Measurements from ENCODE around the gene KRT5. TPM values are rescaled to one million over a fixed set of nuclear protein-coding genes. Genes with fewer than 3 reads are reported as not detected.
A peak's percentile ranks its signal among the peaks of the same experiment; 100 is the strongest.

KRT5 gene
- total RNA-seq, 1 donor from 2014 or later, result 388 TPM

DNA sequence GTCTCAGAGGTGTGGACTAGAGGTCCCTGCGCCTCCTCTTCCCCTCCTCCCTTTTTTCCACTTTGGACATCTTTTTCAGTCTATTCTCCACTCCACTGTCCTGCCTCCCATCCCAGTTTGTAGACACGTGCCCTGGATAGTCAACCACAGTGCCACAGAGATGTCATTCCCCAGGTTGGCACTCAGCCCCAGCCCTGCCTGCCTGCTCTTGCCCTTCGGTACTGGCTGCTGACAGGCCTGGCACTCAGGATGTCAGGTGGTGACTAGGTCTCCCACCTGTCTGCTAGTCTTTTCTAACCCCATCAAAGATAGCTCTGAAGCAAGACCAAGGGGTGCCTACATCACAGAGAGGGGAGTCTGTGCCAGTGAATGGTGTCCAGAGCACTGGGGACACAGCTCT is 16.9 kb upstream of the KRT5 start:
- DNase-seq (ENCODE audit: low spot score), result no peak

DNA sequence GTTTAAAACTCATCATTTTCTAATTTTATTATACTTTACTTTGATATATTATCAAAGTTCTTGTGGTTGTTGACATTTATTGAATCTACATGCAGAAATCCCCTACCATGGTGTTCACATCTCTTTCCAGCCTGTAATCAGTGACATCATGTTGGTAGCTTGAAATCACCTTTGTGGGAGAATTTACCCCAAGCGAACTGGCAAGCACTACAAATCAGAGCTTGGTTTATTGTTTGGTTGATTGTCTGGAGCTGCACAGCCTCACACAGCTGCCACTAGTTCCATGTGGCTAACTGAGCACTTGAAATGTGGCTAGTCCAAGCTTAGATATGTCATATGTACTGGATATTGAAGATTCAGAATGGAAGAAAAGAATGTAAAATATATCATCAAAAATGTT is 15.4 kb upstream of the KRT5 start:
- DNase-seq (ENCODE audit: low spot score), result no peak

DNA sequence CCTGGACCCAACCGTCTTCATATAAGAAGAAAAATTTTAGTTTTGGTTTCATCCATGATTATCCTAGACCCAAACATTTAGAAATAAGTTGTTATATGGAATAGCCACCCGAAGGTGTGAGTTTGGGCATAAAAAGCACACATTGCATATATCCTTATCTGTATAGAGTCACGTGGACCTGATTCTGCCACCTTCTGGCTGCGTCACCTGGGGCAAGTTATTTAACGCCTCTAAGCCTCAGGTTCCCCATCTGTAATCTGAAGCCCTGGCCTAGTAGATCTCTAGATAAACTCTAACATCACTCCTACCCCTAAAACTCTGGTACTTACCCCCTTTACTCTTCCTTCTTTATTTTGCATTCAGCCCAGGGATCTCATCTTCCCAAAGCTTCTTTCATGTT is 14.3 kb upstream of the KRT5 start:
- DNase-seq (ENCODE audit: low spot score), result no peak

DNA sequence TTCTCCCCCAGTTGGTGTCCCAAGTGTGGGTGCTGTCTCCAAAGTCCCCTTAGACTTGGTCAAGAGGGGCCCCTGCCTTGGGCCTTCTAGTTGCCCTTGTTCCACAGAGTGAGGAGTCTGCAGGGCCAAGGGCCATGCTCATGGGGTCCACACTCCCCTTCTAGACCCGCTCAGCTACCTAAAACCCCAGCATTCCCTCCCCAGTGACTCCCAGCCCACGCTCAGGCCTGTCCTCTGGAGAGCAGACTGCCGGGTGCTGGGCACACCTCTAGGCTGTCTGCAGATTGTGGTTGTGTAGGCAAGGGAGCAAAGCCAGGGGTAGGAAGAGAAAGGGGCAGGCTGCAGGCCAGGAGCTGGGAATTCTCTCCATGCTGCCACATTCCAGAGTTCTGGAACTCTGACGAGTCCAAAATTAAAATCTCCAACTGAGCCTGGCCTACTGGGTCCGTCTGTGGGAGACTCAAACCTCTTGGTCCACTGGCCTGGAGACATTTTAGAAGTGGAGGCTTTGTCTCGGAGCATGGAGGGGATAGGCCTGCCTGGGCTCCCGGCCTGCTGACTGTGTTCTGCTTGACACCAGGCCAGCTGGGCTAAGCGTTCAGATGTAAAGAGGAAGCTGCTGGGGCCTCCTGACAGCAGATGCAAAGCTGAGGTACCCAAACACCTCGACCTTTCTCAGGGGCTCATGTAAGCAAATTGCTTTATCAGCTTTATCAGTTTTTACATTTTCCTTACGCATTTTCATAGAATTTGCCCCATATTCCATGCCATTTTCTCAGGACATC is 13.7 kb upstream of the KRT5 start:
- DNase-seq (ENCODE audit: low spot score), result no peak

DNA sequence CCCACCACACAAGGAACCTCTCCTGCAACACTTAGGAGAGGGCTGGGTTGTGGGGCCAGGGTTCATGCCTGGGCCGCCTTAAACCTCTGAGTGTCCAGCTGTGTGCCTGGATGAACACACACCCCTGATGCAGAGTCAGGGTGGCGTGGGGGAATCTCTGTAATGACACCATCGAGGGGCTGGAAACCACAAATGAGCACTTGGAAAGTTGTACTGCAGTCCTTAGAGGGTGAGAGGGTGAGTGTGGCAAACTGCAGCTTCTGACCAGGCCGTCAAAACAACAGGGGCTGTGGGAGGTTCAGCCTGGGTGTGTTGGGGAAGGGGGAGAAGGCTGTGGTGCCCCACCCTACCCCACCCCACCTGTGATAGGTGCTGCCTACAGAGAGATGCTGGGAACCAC is 12.4 kb upstream of the KRT5 start:
- DNase-seq (ENCODE audit: low spot score), result no peak

DNA sequence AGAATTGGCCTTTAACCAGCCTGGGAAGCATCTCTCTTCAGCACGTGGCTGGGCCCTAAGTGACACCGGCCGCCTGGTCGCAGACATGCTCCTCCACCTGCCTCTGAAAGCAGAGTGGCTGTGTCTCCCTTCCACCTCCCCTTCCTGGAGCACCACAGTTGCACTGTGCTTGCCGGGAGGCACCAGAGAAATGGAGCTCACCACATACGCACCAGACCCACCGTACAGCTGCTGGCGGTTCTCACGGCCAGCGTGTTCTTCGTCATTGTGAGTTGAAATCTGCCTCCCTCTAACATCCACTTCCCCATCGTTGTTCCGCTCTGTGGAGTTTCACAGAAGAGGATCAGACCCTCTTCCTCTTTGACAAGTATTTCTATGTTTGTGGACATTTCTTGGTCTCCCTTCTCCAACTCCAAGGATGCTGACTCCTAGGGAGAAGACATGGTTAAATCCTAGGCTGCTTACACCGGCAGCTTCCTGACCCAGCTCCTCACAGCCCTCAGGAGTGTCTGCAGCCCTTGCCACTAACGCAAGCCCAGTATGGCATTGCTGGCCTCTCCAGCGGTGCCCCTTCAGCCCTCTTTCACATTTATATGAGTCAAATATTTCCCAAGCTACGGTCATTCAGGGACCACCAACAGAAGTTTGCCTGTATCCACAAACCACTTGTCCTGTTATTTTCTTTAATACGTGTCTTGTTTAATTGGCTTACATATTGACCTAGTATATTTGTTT is 11.5 kb upstream of the KRT5 start:
- DNase-seq (ENCODE audit: low spot score), result no peak

DNA sequence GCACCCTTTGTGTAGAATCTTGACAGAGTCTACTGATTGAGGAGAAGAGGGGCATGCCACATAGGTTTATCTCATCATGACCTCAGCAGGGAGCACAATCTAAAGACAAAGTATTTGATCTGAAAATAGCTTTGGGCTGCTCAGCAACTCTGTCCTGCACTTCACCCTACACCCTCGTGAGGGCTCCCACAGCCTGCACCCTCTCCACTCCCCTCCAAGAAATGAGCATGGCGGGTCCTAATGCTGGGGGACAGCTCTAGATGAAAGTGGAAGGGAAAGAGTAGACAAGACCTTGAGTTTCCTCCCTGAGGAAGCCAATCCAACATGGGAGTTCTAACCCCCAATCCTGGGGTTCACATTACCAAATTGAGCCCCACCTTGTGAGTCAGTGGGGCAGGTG is 10.7 kb upstream of the KRT5 start:
- DNase-seq (ENCODE audit: low spot score), result no peak

DNA sequence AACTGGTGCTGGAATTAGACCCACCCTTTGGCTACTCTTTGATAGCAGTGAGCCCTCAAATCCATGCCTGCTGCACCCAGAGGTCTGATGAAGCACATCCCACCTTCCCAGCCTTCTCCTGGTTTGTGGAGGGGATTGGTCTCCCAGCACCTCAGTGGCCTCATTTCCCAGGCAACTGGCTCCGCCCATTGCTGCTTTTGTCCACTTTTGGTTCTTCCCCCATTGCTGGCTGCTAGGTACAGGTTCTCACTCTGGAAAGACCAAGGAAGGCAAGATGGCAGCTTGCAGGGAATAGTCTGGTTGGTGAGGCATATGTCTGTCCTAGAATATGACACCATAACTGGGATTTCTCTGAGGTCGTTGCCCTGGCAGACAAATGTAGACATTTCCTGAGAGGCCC is 10.2 kb upstream of the KRT5 start:
- DNase-seq (ENCODE audit: low spot score), result no peak

DNA sequence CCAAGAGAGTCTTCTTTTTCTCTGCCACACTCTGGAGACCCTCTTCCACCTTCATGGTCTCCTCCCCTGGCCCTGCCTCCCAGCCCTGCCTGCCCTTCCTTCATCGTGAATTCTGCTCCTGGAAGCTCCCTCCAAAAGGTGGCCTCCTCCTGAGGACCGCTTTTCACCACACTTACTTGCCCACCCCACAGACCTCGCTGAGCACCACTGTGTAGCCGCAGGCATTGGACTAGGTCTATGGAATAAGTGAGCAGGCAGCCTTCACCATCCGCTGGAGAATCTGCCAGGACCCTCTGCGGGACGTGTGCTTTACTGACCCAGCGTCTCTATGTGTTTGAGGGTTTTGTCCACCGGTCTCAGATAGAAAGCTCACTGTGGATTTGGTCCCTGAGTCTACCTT is 9.7 kb upstream of the KRT5 start:
- DNase-seq (ENCODE audit: low spot score), result peak; percentile 32

DNA sequence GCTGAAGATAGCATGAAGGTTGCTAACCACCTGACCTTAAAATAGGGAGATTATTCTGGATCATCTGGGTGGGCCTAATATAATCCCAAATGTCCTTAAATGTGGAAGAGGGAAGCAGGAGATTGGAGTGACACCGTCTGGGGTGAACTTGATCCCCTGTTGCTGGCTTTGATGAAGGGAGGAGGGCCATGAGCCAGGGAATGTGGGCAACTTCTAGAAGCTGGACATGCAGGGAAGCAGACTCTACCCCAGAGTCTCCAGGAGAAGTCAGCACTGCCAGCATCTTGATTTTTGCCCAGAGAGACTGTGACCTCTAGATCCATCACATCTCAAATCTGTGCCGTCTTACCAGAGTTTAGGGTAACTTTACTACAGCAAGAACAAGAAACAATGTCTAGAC is 9.2 kb upstream of the KRT5 start:
- peak; percentile 28 for DNase-seq (ENCODE audit: low spot score)

DNA sequence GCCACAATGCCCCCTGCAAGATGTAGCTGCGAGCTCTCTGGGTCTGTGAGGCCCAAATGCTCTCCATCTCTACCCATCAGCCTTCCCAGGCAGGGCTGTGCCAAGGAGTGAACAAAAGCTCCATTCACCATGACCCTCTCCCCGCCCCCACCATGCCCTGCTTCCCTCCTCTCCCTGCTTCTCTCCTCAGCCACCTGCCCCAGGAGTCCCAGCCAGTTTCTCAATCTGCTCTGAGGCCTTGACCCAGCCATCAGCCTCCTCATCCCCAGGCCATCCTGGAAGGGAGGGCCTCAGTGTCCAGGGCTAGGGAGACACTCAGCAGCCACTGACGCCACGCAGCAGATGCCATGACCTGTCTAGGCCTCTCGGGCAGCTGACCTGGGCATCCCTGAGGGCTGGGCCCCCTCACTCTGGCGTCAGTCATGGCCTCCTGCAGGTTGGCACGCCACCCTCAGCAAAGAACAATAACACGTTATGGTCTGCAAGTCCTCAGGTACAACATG is 8.5 kb upstream of the KRT5 start:
- peak; percentile 37 for DNase-seq (ENCODE audit: low spot score)

DNA sequence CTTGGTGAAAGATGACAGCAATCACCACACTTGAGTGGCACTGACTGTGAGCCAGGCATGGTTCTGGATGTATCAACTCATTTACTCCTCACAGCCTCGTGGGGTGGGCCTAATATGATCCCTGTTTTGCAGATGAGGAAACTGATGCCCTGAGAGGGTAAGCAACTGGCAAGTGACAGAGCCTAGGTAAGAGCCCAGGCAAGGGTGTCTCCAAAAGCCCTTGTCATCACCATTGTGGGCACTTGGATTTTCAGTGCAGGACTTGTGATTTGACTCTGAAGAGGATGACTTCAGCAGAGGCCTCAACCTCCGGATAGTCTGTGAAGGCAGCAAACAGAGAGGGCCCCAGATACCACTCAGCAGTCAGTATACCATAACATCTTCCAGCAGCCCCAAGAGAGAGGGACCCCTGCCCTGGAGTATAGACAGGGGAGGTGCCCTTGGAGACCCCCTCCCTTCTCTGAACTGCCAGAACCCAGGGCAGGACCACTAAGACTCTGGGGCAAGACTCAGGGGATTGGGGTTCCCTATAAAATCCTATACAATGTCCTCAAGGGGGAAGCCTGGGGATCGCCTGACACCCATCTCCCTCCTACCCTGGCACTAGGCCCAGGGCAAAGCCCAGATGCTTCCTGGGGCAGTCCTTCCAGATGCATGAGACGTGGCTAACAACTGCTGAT is 7.1 kb upstream of the KRT5 start:
- peak; percentile 29 for DNase-seq (ENCODE audit: low spot score)

DNA sequence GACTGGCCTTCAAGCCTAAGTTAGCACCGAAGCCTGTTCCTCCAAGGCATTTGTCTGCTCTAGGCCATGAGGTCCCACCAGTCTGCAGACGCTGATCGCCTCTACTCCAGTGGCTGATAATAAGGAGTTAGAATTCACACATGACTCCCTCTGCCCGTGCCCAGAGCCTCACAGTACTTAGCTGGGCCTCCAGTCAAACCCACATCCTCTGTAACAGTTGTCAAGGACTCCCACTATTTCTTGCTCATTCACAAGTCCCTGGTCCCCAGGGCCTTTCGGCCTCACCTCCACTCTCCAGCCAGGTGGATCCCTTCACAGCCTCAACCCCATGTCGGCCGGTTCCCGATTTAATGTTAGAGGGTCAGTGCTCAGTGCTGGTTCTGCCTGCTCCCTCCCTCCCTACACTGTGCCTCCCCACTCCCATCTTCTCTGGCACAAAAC is 6.3 kb upstream of the KRT5 start:
- DNase-seq (ENCODE audit: low spot score), result peak; percentile 38

DNA sequence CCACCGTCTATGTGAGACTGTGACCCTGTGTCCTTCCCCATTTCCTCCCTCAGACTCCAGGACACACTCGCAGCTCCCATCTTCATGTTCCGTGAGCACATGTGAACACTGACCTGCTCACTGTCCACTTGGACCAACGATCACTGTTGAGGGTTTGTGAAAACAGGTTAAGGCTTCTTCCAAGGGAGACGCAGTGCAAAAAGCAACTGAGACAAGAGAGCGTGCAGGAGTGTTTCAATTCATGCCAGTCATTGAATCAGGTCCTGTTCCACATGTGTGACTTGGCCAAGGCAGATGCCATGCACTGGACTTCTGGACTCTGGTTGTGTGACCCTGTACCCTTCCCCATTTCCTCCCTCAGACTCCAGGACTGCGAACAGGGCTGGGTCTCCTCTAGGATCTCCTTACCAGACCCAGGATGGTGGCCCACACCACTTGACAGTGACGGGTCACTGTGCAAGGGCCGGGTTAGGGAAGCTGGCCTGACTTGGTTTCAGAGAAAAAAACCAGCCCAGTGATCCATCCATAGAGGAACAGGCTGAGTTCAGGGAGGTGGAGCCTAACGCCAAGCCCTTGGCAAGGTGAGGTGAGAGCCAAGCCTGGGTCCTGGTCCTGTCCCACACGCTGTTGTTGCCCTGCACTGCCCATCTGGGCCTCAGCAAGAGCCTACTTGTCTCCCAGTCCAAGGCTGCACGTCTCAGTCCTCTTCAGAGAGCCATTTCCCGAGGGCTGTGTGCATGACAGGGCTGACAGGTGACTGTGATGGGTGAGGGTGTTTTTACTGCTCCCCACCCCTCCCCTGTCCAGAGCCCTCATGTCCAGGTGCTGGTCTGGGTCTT is 5.7 kb upstream of the KRT5 start:
- DNase-seq (ENCODE audit: low spot score), result peak; percentile 37

DNA sequence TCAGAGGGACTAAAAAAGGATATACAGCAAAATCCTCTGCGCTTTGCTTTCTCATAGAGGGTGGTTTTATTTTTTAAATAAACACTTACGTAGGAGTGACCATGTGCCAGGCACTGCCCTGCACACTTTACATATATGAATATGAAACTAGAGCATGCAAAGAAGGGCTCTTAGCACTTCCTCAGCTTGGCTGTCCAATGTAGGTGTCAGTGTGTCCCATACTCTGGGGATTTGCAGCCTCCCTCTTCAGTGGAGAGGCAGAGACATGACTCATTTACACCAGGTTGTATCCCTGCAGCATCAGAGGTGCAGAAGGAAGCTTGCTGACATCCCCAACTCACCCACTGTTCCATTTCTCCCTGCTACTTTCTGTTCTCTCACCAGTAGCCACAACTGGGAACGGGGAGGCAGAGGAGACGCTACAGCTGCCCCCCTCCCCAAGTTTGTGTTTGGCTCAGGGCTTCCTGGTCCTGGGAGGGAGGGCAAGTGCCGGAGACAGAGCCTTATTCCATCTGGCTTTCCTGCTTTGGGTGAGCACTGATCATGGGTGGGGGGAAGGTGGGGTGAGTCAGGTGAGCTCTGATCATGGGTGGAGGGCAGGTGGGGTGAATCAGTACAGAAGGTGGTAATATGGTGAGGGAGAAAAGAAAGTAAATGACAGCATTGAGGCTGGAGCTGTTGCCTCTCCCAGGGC is 4.9 kb upstream of the KRT5 start:
- peak; percentile 35 for DNase-seq (ENCODE audit: low spot score)

DNA sequence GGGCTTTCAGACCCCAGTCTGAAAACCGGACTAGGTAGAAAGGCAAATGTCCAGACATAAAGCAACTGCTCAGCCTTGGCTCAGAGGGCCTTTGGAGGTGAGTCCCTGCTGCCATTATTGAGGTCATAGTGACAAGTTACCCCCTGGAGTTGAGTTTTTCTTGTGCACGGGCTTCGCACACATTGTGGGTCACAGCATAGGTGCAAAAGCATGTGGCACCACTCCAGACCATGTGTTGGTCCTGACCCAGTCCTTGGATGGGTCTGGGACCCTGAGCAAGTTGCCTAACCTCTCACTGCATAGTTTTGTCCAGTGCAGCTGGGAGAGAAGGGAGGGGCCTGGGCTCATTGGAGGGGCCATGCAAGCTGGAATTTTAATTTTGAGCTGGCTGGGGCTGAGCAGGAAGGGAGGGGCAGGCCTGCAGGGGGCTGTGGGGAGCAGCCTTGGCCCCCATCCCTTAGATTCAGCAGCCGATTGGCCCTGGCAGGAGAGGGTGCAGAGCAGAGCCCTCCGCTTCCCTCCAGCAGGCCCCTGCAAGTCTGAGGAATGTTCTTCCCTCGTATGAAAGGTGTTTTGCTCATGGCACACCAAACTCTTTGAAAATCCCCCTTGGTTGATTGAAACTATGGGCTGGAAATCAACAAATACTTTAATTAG is 4.2 kb upstream of the KRT5 start:
- peak; percentile 41 for DNase-seq (ENCODE audit: low spot score)

DNA sequence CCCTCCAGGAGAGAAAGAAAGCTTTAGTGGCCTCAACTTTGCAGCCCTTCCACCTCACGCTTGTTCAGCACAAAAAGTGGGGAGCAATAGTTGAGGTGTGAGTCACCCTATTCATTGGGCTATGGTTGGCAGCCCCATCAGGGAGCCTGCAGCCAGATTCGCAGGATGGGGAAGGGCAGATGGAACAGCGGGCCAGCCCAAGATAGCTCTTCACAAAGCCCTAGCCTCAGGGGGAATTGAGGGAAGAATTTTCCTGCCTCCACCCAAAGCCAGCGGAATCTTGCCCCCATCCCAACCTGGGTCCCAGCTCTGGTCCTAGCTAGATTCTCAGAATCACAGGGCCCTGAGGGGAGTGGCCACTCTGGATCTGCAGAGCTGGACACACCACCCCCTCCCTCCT is 3.6 kb upstream of the KRT5 start:
- DNase-seq (ENCODE audit: low spot score), result peak; percentile 34

DNA sequence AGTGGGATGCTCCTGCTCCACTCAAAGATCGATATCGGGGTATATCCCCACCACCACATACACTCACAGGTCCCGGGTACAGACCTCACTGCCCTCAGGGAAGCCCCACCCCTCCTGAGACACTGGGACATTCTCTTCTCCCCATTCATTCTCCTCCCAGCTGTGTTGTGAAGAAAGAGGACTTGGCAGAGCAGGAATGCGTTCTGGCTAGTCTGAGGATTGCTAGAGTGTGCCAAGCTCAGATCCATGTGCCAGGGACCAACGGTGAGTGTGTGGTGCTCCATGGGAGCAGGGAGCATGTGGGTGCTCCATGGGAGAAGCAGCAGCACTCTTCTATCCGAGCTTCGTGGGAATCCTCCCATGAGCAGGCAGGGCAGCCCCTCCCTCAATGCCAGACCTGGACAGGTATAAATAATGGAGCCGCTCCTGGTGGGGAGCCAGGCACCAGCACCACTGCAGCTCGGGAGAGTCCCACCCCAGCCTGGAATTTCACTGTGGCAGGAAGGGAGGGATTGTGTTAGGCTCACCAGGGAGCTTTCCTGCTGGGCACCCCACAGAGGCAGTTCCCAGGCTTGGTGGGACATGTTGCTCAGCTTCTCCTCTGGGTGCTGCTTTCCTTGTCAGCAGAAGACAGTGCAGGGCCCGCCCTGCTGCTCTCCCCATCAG is 2.3 kb upstream of the KRT5 start:
- no peak for DNase-seq (ENCODE audit: low spot score)

DNA sequence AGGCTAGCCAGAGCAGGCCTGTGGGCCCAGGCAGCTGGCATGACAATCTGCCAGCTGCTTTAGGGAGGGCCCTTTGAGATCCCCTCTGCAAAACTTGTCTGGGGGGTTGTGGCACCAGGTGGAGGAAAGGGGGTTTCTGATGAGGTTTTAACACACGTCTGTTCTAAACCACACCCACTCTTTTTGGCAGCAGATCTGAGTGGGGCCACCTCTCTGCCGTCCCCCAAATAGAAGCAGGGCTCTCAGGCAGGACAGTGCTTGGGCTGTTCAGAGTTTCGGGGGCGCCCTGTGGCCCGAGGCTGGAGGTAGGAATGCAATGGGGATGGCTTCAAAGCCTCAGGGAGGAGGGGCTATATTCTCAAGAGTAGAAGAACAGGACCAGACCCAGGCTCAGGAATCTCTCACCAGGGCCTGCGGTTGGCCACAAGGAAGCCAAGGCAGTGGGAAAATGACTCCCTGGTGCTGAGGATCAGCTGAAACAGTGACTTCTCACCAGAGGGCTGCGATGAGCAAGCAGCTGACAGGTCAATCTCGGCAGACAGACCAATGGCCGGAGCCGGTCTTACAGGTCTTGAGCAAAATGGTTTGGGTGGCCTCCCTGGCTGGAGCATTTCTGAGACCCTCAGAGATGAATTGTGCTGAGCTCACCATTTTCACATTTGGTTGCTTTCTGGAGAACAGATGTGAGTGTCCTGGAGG is 1.5 kb upstream of the KRT5 start:
- DNase-seq (ENCODE audit: low spot score), result no peak

All from ureter (tissue), 1 donor.